PC-9 (cell line): ENCODE results near the gene EYA4. TPM values are rescaled to one million over a fixed set of nuclear protein-coding genes. Genes with fewer than 3 reads are reported as not detected.

ENCODE experiments used
- BruUV-seq: library from RNA; stranded (reverse); fragments of 400-500 nt; replicated peaks from 2 replicates; lab custom pipeline; 2021; lab: Mats Ljungman, UMichigan
- CTCF ChIA-PET: fragments of 300-600 bp; sonication (Branson Sonifier 250); formaldehyde crosslinking; loops from one replicate; lab custom pipeline; 2022; ENCODE audit warnings: antibody characterized with exemption; lab: Charles Lee
- POLR2A ChIA-PET: fragments of 300-600 bp; sonication (Branson Sonifier 250); formaldehyde crosslinking; loops from one replicate; lab custom pipeline; 2022; ENCODE audit warnings: antibody characterized with exemption; ENCODE audit not compliant: unreplicated experiment; lab: Charles Lee
- DNase-seq, 2 experiments: peaks; one replicate each; pipeline versions ENCODE4 v3.0.0 to v3.0.0-alpha.2; 2015 to 2022; ENCODE audit warnings: mixed read lengths in 1 of 2
- H2AFZ ChIP-seq: fragments of 200-600 bp; sonication (generic); 2 replicates; pipeline ENCODE4 v1.8.1; 2017; ENCODE audit warnings: antibody characterized with exemption
- H3F3A ChIP-seq: fragments of 200-600 bp; sonication (generic); 2 replicates; pipeline ENCODE4 v1.8.1; 2017; ENCODE audit warnings: antibody characterized with exemption, mild to moderate bottlenecking, low read depth; ENCODE audit not compliant: insufficient read depth
- H3K27ac ChIP-seq: fragments of 200-600 bp; sonication (generic); 2 replicates; pipeline ENCODE4 v1.6.1; 2016; ENCODE audit warnings: mixed run types
- H3K27me3 ChIP-seq: fragments of 200-600 bp; sonication (generic); 2 replicates; pipeline ENCODE4 v1.6.1; 2016; ENCODE audit warnings: low read depth, mixed run types; ENCODE audit not compliant: insufficient read depth
- H3K36me3 ChIP-seq: fragments of 200-600 bp; sonication (generic); 2 replicates; pipeline ENCODE4 v1.6.1; 2016; ENCODE audit warnings: low read depth, mixed run types
- H3K4me1 ChIP-seq: fragments of 200-600 bp; sonication (generic); replicated peaks from 2 replicates; pipeline ENCODE4 v1.6.1; 2016; ENCODE audit warnings: mixed run types; ENCODE audit not compliant: insufficient read depth
- H3K4me2 ChIP-seq: fragments of 200-600 bp; sonication (generic); 2 replicates; pipeline ENCODE4 v1.6.1; 2017; ENCODE audit warnings: mixed run types
- H3K4me3 ChIP-seq: fragments of 200-600 bp; sonication (generic); 2 replicates; pipeline ENCODE4 v1.6.1; 2016; ENCODE audit warnings: mixed run types
- H3K79me2 ChIP-seq: fragments of 200-600 bp; sonication (generic); 2 replicates; pipeline ENCODE4 v1.6.1; 2017; ENCODE audit warnings: low read depth, mixed run types
- H3K9me2 ChIP-seq: fragments of 200-600 bp; sonication (generic); 2 replicates; pipeline ENCODE4 v1.8.1; 2017; ENCODE audit warnings: mild to moderate bottlenecking; ENCODE audit not compliant: insufficient read depth
- H3K9me3 ChIP-seq: fragments of 200-600 bp; sonication (generic); 2 replicates; pipeline ENCODE4 v1.8.1; 2016; ENCODE audit warnings: low read depth; ENCODE audit not compliant: insufficient read depth
- H4K20me1 ChIP-seq: fragments of 200-600 bp; sonication (generic); 2 replicates; pipeline ENCODE4 v1.8.1; 2017; ENCODE audit not compliant: insufficient read depth
- CTCF ChIP-seq: fragments of 200-600 bp; sonication (generic); conservative IDR thresholded peaks from 2 replicates; pipeline ENCODE4 v1.6.1; 2017; ENCODE audit warnings: mixed run types, antibody characterized with exemption, mild to moderate bottlenecking, moderate library complexity
- EZH2 ChIP-seq: fragments of 200-600 bp; sonication (generic); IDR thresholded peaks from 2 replicates; pipeline ENCODE4 v1.8.0; 2017; ENCODE audit warnings: antibody characterized with exemption, low read depth
- intact Hi-C: fragments of 100-400 bp; cut with micrococcal nuclease; formaldehyde crosslinking; loops from one replicate; pipeline ENCODE4 v1.10.0; 2022; ENCODE audit not compliant: unreplicated experiment
- total RNA-seq: library from RNA; stranded (reverse); gene quantifications from 2 replicates; pipeline ENCODE4 v1.2.3, GENCODE V29; 2021

The EYA4 gene
- total RNA-seq, 1 experiment from 2014 or later: 9.8 TPM

GRCh38 chr6:133487174-133487573 is 246.0 kb downstream of the EYA4 start:
- ChIA-PET POLR2A (no interaction called here), CTCF (no interaction called here)
- Histone ChIP-seq H3F3A (no peaks in the 10 kb centered on the region), H3K4me2 (no peak overlapping the region), H3K9me3 (no peaks in the 10 kb centered on the region), H3K4me3 (no peak overlapping the region), H3K4me1 (no peaks in the 10 kb centered on the region), H3K27me3 (no peaks in the 10 kb centered on the region), H4K20me1 (no peaks in the 10 kb centered on the region), H3K27ac (no peak overlapping the region), H3K36me3 (no peaks in the 10 kb centered on the region), H3K79me2 (no peaks in the 10 kb centered on the region), H3K9me2 (no peaks in the 10 kb centered on the region), H2AFZ (no peak overlapping the region)
- no peak for TF ChIP-seq EZH2
- TF ChIP-seq CTCF: no peak
- no peak for DNase-seq
- intact Hi-C loops: no loop called here
- no TSS peak for BruUV-seq

GRCh38 chr6:133495205-133495903 is 254.2 kb downstream of the EYA4 start:
- TF ChIP-seq EZH2 (no peak), CTCF (no peak)
- H3F3A ChIP-seq: no peaks in the 10 kb centered on the region
- H4K20me1 ChIP-seq: no peaks in the 10 kb centered on the region
- H3K27me3 ChIP-seq: no peaks in the 10 kb centered on the region
- no peaks in the 10 kb centered on the region for H3K4me1 ChIP-seq
- H3K79me2 ChIP-seq: no peaks in the 10 kb centered on the region
- BruUV-seq: no TSS peak
- intact Hi-C loops: no loop called here
- no peak overlapping the region for H3K4me3 ChIP-seq
- H2AFZ ChIP-seq: no peak overlapping the region
- H3K4me2 ChIP-seq: no peak overlapping the region
- ChIA-PET POLR2A (no interaction called here), CTCF (no interaction called here)
- no peaks in the 10 kb centered on the region for H3K9me2 ChIP-seq
- H3K27ac ChIP-seq: no peak overlapping the region
- no peaks in the 10 kb centered on the region for H3K36me3 ChIP-seq
- no peak for DNase-seq
- no peaks in the 10 kb centered on the region; the same call in 1 of the 2 replicates for H3K9me3 ChIP-seq

DNA sequence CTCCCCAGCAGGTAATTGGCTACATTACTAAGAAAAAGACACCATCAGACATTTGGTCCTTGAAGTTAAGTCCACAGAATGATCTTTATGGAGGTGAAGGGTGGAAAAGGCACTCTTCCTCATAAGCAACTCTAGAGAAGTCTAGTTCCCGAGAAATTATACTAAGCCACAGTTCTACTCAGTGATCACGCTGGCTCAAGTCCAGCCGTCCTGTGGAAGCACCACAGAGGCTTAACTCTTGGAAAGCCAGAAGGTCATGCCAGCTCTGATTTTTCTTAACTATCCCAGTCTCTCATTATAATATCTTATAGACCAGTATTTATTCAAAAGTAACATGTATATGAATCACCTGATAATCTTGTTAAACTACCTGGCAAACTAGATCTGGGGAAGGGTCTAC is 258.5 kb downstream of the EYA4 start:
- Histone ChIP-seq H3K4me1 (peaks cover 9% of the 10 kb centered on the region), H3K27me3 (no peaks in the 10 kb centered on the region), H3K4me3 (no peak overlapping the region), H3K4me2 (no peak overlapping the region), H3K27ac (no peak overlapping the region), H3F3A (no peaks in the 10 kb centered on the region), H3K36me3 (no peaks in the 10 kb centered on the region), H4K20me1 (no peaks in the 10 kb centered on the region), H3K9me3 (no peaks in the 10 kb centered on the region; the same call in 1 of the 2 replicates), H3K79me2 (no peaks in the 10 kb centered on the region), H2AFZ (no peak overlapping the region), H3K9me2 (no peaks in the 10 kb centered on the region; the same call in 1 of the 2 replicates)
- no TSS peak for BruUV-seq
- TF ChIP-seq CTCF: no peak
- TF ChIP-seq EZH2: no peak
- intact Hi-C loops: loop anchor here (5.0 kb wide), 1 partner anchor 257 kb away; the partner anchor contains the start of gene EYA4
- DNase-seq: no peak
- ChIA-PET CTCF (no interaction called here), POLR2A (no interaction called here)
